Cardiac muscle cell (in vitro differentiated cells and primary cell): Measurements from ENCODE around the gene CNRIP1. TPM values are rescaled to one million over a fixed set of nuclear protein-coding genes. Genes with fewer than 3 reads are reported as not detected.

Experiments used
- DNase-seq, 2 donors: peaks; one replicate each; pipeline versions ENCODE4 v3.0.0 to v3.0.0-alpha.2; 2010 to 2017; ENCODE audit warnings: low read depth in 1 of 2, low spot score in 1 of 2
- H3K27ac ChIP-seq: fragments of 200-600 bp; sonication (generic); 2 replicates; pipeline ENCODE4 v1.5.1; 2016
- H3K27me3 ChIP-seq: fragments of 200-600 bp; sonication (generic); 2 replicates; pipeline ENCODE4 v1.6.0; 2016; ENCODE audit warnings: control low read depth
- H3K36me3 ChIP-seq: fragments of 200-600 bp; sonication (generic); 2 replicates; pipeline ENCODE4 v1.5.1; 2016; ENCODE audit warnings: control low read depth
- H3K4me1 ChIP-seq: fragments of 200-600 bp; sonication (generic); 2 replicates; pipeline ENCODE4 v1.8.1; 2017; ENCODE audit warnings: low read depth, mild to moderate bottlenecking, mixed run types
- H3K4me3 ChIP-seq: fragments of 200-600 bp; sonication (generic); 2 replicates; pipeline ENCODE4 v1.5.1; 2016; ENCODE audit warnings: mild to moderate bottlenecking
- H3K9me3 ChIP-seq: fragments of 200-600 bp; sonication (generic); 2 replicates; pipeline ENCODE4 v1.5.1; 2017; ENCODE audit warnings: low read depth, mild to moderate bottlenecking, control low read depth
- CTCF ChIP-seq: IDR thresholded peaks from 2 replicates; pipeline ENCODE4 v1.5.1; 2012; ENCODE audit warnings: low read depth, mild to moderate bottlenecking, low read length
- polyA plus RNA-seq: library from polyadenylated mRNA; unstranded; fragments of >200 nt; fragmentation: Nextera tagmentation; extraction: Ambion mirVana; gene quantifications from 2 replicates; pipeline ENCODE4 v1.2.1, GENCODE V29; 2016
- total RNA-seq: library from RNA; depleted of rRNA; stranded (reverse); fragments of >200 nt; gene quantifications from 2 replicates; pipeline ENCODE4 v1.2.3, GENCODE V29; 2016

The CNRIP1 gene
- total RNA-seq, result 6.9 and 8.8 TPM in 2 replicates
- polyA plus RNA-seq, result 9.3 and 14.3 TPM in 2 replicates

DNA sequence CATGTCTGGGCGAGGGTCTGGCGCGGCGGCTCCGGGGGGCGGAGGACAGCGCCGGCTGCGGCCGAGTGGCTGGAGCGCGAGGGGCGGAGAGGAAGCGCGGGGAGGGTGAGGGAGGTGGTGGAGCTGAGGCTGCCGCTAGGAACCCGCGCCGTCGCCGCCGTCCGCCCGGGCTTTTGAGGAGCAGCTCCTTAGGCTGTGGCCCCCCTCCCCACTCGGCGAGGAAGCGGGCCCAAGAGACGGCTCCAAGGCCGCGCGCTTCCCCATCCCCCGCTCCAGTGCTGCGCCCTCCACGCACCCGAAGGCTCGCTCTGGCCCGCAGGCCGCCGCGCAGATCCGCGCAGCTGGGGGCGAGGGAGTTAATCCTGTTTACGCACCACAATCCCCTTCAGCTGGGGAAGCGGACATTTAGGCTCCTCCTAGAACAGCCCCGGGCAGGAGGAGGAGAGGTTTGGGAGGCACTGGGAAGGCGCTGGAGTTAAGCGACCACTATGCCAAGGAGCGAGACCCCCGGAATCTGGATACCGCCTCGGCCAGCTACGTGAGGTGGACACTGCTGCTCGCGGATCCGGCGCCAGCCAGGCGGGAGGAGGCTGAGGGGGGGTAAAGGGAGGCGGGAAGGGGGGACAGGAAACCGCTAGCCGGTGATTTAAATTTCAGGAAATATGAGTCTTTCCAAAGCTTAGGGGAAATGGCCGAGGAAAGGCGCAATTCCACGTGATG is at the start of gene CNRIP1:
CNRIP1 (minus strand) TSS at position 552 of the 720 bp plus-strand sequence; CDS start at position 3, 549 bp downstream.
- Histone ChIP-seq H3K9me3 (no peaks in the 10 kb centered on the region), H3K27me3 (peaks cover 67% of the 10 kb centered on the region), H3K27ac (no peak within 1 kb of the TSS), H3K4me3 (peak within 1 kb of the TSS; percentile 54), H3K36me3 (no peaks in the 10 kb centered on the region), H3K4me1 (peaks cover 3% of the 10 kb centered on the region)
- peak; percentile 59 to 89 for DNase-seq
- TF ChIP-seq CTCF, result no peak

- Histone ChIP-seq H3K36me3 (no peaks in the 10 kb centered on the region), H3K4me1 (peaks cover 12% of the 10 kb centered on the region), H3K27me3 (peaks cover 4% of the 10 kb centered on the region), H3K27ac (no peak overlapping the region), H3K9me3 (no peaks in the 10 kb centered on the region), H3K4me3 (no peak overlapping the region)
- DNase-seq, result no peak
- no peak for TF ChIP-seq CTCF
Observed at GRCh38 chr2:68369337-68369734, 49.6 kb upstream of the CNRIP1 start.

- peak in 1 of 2 donors; percentile 75 for DNase-seq
- no peaks in the 10 kb centered on the region for H3K9me3 ChIP-seq
- H3K4me1 ChIP-seq, result peaks cover 12% of the 10 kb centered on the region
- peak overlapping the region; percentile 58 for H3K27ac ChIP-seq
- no peaks in the 10 kb centered on the region for H3K27me3 ChIP-seq
- TF ChIP-seq CTCF, result no peak
- no peaks in the 10 kb centered on the region for H3K36me3 ChIP-seq
- H3K4me3 ChIP-seq, result no peak overlapping the region
Observed at GRCh38 chr2:68368654-68369336, 49.0 kb upstream of the CNRIP1 start.

DNA sequence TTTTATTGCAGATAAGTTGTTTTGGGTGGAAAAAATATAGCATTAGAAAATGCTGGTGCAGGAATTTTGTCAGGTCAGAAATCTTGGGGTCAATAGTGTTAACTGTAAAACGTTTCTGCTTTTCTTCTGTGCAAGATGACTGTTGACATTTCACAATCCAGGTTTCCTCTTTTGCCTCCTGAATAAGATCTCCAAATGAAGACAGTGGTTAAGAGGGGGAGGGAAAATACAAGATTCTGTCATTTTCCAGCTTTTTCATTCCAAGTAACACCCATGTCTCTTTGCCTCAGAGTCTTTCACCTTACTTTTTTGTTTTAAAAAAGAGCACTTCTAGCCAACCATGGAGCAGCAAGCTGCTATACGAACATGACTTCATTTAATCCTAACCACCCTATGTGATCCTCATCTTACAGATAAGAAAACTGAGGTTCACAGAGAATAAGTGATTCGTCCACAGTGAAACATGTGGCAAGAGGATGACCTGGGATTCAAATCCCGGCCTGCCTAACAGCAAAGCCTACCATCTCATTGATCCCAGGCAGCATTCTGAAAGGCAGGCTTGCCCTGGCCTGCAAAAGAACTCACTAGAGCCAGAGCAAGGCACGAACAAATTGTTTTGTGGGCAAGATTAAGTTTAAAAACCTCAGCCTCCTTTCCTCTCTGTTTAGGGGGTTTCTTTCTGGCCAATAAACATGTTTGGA is 48.4 kb upstream of the CNRIP1 start:
- no peak for TF ChIP-seq CTCF
- no peak for DNase-seq
- no peak overlapping the region for H3K4me3 ChIP-seq
- no peaks in the 10 kb centered on the region for H3K9me3 ChIP-seq
- peaks cover 12% of the 10 kb centered on the region for H3K4me1 ChIP-seq
- peak overlapping the region; percentile 58 for H3K27ac ChIP-seq
- H3K27me3 ChIP-seq, result no peaks in the 10 kb centered on the region
- H3K36me3 ChIP-seq, result no peaks in the 10 kb centered on the region

DNA sequence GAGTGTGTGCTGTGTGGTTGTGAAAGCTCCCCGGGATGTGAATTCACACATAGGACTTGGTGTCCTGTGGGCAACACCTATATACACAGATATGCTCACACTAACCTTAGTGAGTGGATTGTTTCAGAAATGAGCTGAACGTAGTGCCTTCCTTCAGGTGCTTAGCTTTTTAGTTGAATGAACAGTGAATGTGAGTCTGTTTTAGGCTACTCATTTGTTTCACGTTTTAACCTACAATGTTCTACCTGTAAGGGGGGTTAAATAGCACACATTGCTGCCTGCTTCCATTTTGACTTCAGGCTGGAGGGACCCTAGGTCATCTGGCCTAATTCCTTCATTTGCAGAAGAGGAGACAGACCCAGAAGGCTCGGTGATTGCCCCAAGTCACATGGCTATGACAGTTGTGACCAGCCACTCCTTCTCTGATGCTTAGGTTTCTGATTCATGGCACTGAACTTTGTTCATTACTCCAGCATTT is 46.4 kb upstream of the CNRIP1 start:
- no peak for TF ChIP-seq CTCF
- no peak overlapping the region for H3K27ac ChIP-seq
- H3K4me1 ChIP-seq, result peaks cover 12% of the 10 kb centered on the region
- H3K27me3 ChIP-seq, result no peaks in the 10 kb centered on the region
- no peaks in the 10 kb centered on the region for H3K36me3 ChIP-seq
- DNase-seq, result no peak
- H3K4me3 ChIP-seq, result no peak overlapping the region
- H3K9me3 ChIP-seq, result no peaks in the 10 kb centered on the region
